Neural crest cell (in vitro differentiated cells): ENCODE data around the gene SERPINE1. TPM values are rescaled to one million over a fixed set of nuclear protein-coding genes. Genes with fewer than 3 reads are reported as not detected.

ENCODE experiments used
- DNase-seq: peaks from one replicate; pipeline ENCODE4 v3.0.0; 2021; ENCODE audit warnings: low read depth, mixed read lengths, low spot score
- H3K27ac Mint-ChIP-seq: one replicate; pipeline ENCODE4 v1.8.0; 2021; ENCODE audit warnings: mild to moderate bottlenecking, mixed read lengths; ENCODE audit not compliant: unreplicated experiment
- H3K27me3 Mint-ChIP-seq: 2 replicates; pipeline ENCODE4 v1.8.0; 2021; ENCODE audit warnings: low read depth, mild to moderate bottlenecking, mixed read lengths
- H3K36me3 Mint-ChIP-seq: 2 replicates; pipeline ENCODE4 v1.8.0; 2021; ENCODE audit warnings: low read depth, mild to moderate bottlenecking, mixed read lengths
- H3K4me1 Mint-ChIP-seq: 2 replicates; pipeline ENCODE4 v1.8.0; 2021; ENCODE audit warnings: mixed read lengths
- H3K4me3 Mint-ChIP-seq: one replicate; pipeline ENCODE4 v1.8.0; 2021; ENCODE audit warnings: mild to moderate bottlenecking, mixed read lengths
- H3K9me3 Mint-ChIP-seq: 2 replicates; pipeline ENCODE4 v1.8.0; 2021; ENCODE audit warnings: mixed read lengths
- CTCF ChIP-seq: fragments of 200-600 bp; sonication (generic); conservative IDR thresholded peaks from 2 replicates; pipeline ENCODE4 v1.5.0; 2021; ENCODE audit warnings: antibody characterized with exemption, mild to moderate bottlenecking
- total RNA-seq: library from RNA; stranded (reverse); gene quantifications from 2 replicates; pipeline ENCODE4 v1.2.1, GENCODE V29; 2021

The SERPINE1 gene
- total RNA-seq, 1 donor from 2014 or later: 0.07 TPM

GRCh38 chr7:101174322-101174854 is 47.5 kb downstream of the SERPINE1 start:
- no peak for DNase-seq

GRCh38 chr7:101175664-101176063 is 48.8 kb downstream of the SERPINE1 start:
- DNase-seq: no peak
- Mint-ChIP-seq H3K27ac (no peak overlapping the region), H3K4me3 (no peak overlapping the region), H3K27me3 (peaks cover 96% of the 10 kb centered on the region), H3K4me1 (peaks cover 17% of the 10 kb centered on the region), H3K36me3 (no peaks in the 10 kb centered on the region), H3K9me3 (no peaks in the 10 kb centered on the region)
- no peak for TF ChIP-seq CTCF

More at GRCh38 chr7:101174322-101174854, 47.5 kb downstream of the SERPINE1 start:
- Mint-ChIP-seq H3K36me3 (no peaks in the 10 kb centered on the region), H3K9me3 (no peaks in the 10 kb centered on the region), H3K4me1 (peaks cover 26% of the 10 kb centered on the region), H3K27me3 (peaks cover 97% of the 10 kb centered on the region), H3K27ac (no peak overlapping the region), H3K4me3 (no peak overlapping the region)
- no peak for TF ChIP-seq CTCF

GRCh38 chr7:101177644-101178043 is 50.7 kb downstream of the SERPINE1 start:
- Mint-ChIP-seq H3K4me1 (peaks cover 12% of the 10 kb centered on the region), H3K36me3 (no peaks in the 10 kb centered on the region), H3K9me3 (peaks cover 4% of the 10 kb centered on the region), H3K4me3 (no peak overlapping the region), H3K27ac (no peak overlapping the region), H3K27me3 (peaks cover 89% of the 10 kb centered on the region)
- DNase-seq: no peak
- TF ChIP-seq CTCF: no peak

GRCh38 chr7:101179117-101179516 is 52.2 kb downstream of the SERPINE1 start:
- no peaks in the 10 kb centered on the region for H3K36me3 Mint-ChIP-seq
- H3K27ac Mint-ChIP-seq: peak overlapping the region; percentile 95
- TF ChIP-seq CTCF: no peak
- DNase-seq: peak; percentile 45
- peaks cover 14% of the 10 kb centered on the region for H3K4me1 Mint-ChIP-seq
- peak overlapping the region; percentile 88 for H3K4me3 Mint-ChIP-seq
- H3K9me3 Mint-ChIP-seq: peaks cover 4% of the 10 kb centered on the region
- peaks cover 76% of the 10 kb centered on the region for H3K27me3 Mint-ChIP-seq

GRCh38 chr7:101179713-101180112 is 52.8 kb downstream of the SERPINE1 start:
- H3K36me3 Mint-ChIP-seq: no peaks in the 10 kb centered on the region
- peaks cover 4% of the 10 kb centered on the region for H3K9me3 Mint-ChIP-seq
- peaks cover 72% of the 10 kb centered on the region for H3K27me3 Mint-ChIP-seq
- H3K4me1 Mint-ChIP-seq: peaks cover 14% of the 10 kb centered on the region
- H3K27ac Mint-ChIP-seq: no peak overlapping the region
- no peak for DNase-seq
- no peak for TF ChIP-seq CTCF
- peak overlapping the region; percentile 88 for H3K4me3 Mint-ChIP-seq
